WTC11 (cell line): ENCODE data around the gene HIP1.

Experiments
- CTCF ChIP-seq: fragments of 200-600 bp; IDR thresholded peaks from 2 replicates; pipeline ENCODE4 v1.8.0; 2022; ENCODE audit warnings: antibody characterized with exemption
- JUN ChIP-seq: sonication (generic); formaldehyde crosslinking; IDR thresholded peaks from 2 replicates; pipeline ENCODE4 v1.8.0; 2023; ENCODE audit warnings: mild to moderate bottlenecking, missing genetic modification reagents
- KAT7 ChIP-seq: sonication (generic); formaldehyde crosslinking; IDR thresholded peaks from 2 replicates; pipeline ENCODE4 v1.8.1; 2023; ENCODE audit warnings: missing genetic modification reagents, mild to moderate bottlenecking, borderline replicate concordance
- PRDM15 ChIP-seq: sonication (generic); formaldehyde crosslinking; IDR thresholded peaks from 2 replicates; pipeline ENCODE4 v1.8.0; 2022; ENCODE audit warnings: missing genetic modification reagents
- PREB ChIP-seq: sonication (generic); formaldehyde crosslinking; IDR thresholded peaks from 2 replicates; pipeline ENCODE4 v1.8.1; 2022; ENCODE audit warnings: mild to moderate bottlenecking, missing genetic modification reagents, moderate library complexity, borderline replicate concordance
- SMAD3 ChIP-seq: sonication (generic); formaldehyde crosslinking; IDR thresholded peaks from 2 replicates; pipeline ENCODE4 v1.8.0; 2022; ENCODE audit warnings: missing genetic modification reagents, mild to moderate bottlenecking, borderline replicate concordance
- SP1 ChIP-seq: sonication (generic); formaldehyde crosslinking; conservative IDR thresholded peaks from 2 replicates; pipeline ENCODE4 v1.8.1; 2022; ENCODE audit warnings: missing genetic modification reagents
- USF1 ChIP-seq: sonication (generic); formaldehyde crosslinking; IDR thresholded peaks from 2 replicates; pipeline ENCODE4 v1.8.0; 2022; ENCODE audit warnings: mild to moderate bottlenecking, missing genetic modification reagents
- ZNF317 ChIP-seq: sonication (generic); formaldehyde crosslinking; IDR thresholded peaks from 2 replicates; pipeline ENCODE4 v1.8.1; 2023; ENCODE audit warnings: low read depth, mild to moderate bottlenecking, moderate library complexity, missing genetic modification reagents, borderline replicate concordance
- TF ChIP-seq, protein P1 (sequence below): sonication (generic); formaldehyde crosslinking; IDR thresholded peaks from 2 replicates; pipeline ENCODE4 v1.8.0; 2022; ENCODE audit warnings: mild to moderate bottlenecking, missing genetic modification reagents
- TF ChIP-seq, protein P2 (sequence below): sonication (generic); formaldehyde crosslinking; IDR thresholded peaks from 2 replicates; pipeline ENCODE4 v1.8.1; 2023; ENCODE audit warnings: mild to moderate bottlenecking, missing genetic modification reagents, moderate library complexity
- TF ChIP-seq, protein P3 (sequence below): sonication (generic); formaldehyde crosslinking; IDR thresholded peaks from 2 replicates; pipeline ENCODE4 v1.8.1; 2023; ENCODE audit warnings: mild to moderate bottlenecking, missing genetic modification reagents
- TF ChIP-seq, protein P4 (sequence below): fragments of 250-450 bp; sonication (Bioruptor Pico); IDR thresholded peaks from 2 replicates; pipeline ENCODE4 v1.9.0; 2021; ENCODE audit warnings: mild to moderate bottlenecking

- TF ChIP-seq, protein P1, sequence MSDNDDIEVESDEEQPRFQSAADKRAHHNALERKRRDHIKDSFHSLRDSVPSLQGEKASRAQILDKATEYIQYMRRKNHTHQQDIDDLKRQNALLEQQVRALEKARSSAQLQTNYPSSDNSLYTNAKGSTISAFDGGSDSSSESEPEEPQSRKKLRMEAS, result no peak
- TF ChIP-seq, protein P2, sequence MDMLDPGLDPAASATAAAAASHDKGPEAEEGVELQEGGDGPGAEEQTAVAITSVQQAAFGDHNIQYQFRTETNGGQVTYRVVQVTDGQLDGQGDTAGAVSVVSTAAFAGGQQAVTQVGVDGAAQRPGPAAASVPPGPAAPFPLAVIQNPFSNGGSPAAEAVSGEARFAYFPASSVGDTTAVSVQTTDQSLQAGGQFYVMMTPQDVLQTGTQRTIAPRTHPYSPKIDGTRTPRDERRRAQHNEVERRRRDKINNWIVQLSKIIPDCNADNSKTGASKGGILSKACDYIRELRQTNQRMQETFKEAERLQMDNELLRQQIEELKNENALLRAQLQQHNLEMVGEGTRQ (CRISPR knock-in tag), result no peak
- TF ChIP-seq CTCF (no peak), SP1 (CRISPR knock-in tag) (no peak), PRDM15 (CRISPR knock-in tag) (no peak), ZNF317 (CRISPR knock-in tag) (no peak), JUN (CRISPR knock-in tag) (no peak), KAT7 (no peak), PREB (CRISPR knock-in tag) (no peak), USF1 (CRISPR knock-in tag) (no peak), SMAD3 (CRISPR knock-in tag) (no peak)
- TF ChIP-seq, protein P3, sequence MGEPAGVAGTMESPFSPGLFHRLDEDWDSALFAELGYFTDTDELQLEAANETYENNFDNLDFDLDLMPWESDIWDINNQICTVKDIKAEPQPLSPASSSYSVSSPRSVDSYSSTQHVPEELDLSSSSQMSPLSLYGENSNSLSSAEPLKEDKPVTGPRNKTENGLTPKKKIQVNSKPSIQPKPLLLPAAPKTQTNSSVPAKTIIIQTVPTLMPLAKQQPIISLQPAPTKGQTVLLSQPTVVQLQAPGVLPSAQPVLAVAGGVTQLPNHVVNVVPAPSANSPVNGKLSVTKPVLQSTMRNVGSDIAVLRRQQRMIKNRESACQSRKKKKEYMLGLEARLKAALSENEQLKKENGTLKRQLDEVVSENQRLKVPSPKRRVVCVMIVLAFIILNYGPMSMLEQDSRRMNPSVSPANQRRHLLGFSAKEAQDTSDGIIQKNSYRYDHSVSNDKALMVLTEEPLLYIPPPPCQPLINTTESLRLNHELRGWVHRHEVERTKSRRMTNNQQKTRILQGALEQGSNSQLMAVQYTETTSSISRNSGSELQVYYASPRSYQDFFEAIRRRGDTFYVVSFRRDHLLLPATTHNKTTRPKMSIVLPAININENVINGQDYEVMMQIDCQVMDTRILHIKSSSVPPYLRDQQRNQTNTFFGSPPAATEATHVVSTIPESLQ (CRISPR knock-in tag), result no peak
- TF ChIP-seq, protein P4, sequence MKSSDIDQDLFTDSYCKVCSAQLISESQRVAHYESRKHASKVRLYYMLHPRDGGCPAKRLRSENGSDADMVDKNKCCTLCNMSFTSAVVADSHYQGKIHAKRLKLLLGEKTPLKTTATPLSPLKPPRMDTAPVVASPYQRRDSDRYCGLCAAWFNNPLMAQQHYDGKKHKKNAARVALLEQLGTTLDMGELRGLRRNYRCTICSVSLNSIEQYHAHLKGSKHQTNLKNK (CRISPR knock-in tag), result no peak
Measured at GRCh38 chr7:75536940-75537538, 201.7 kb downstream of the HIP1 start.
